ENCODE data around the gene PDE4D. TPM values are rescaled to one million over a fixed set of nuclear protein-coding genes. Genes with fewer than 3 reads are reported as not detected.
"Not testable (repeated sequence)": the region's sequence is repeated elsewhere in the genome, so short reads cannot be mapped to it uniquely, and the experiment has no call there.

Gene PDE4D
- polyA plus RNA-seq, 6 donors from 2014 or later, result 4.1 to 20.0 (median 12.9) TPM

DNA sequence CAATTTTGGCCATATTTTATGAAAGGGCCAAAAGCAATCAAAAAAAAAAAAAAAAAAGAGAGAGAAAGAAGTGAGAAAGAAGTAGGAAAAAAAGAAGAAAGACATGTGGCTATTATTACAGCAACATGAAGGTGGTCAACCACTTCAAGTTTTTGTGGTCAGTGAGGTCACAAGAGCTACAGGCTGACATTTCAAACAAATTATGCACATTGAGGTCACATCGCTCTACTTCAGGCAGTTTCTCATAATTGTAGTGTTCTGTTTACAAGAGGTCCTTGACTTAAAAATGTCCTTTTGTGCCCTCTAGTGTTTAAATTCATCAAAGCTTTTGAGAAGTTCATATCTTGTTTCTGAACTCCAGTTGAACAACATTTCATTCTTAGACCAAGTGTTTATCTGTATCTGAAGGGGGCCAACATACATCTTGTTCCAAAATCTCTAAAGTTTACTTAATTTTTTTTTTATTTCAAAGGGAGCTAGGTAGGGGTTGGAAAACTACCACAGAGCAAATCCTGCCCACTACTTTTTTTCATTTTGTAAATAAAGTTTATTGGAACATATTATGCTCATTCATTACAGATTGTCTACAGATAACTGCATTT is 513.1 kb downstream of the PDE4D start:
- H3K27ac Mint-ChIP-seq, result peak overlapping the region in 2 of 6 donors; percentile 17 to 31
- DNase-seq (peak; percentile 20), ATAC-seq (ENCODE audit: low read depth in 2 of 2) (peak; percentile 58 to 79)
- peaks cover 0 to 3% (median 0%) of the 10 kb centered on the region in 3 donors for H3K4me1 Mint-ChIP-seq
- H3K4me3 Mint-ChIP-seq, result no peak overlapping the region
- peaks cover 0 to 4% (median 0%) of the 10 kb centered on the region in 3 donors for H3K27me3 Mint-ChIP-seq
- peaks cover 3 to 22% (median 12%) of the 10 kb centered on the region in 7 donors for H3K9me3 Mint-ChIP-seq
- peaks cover 8 to 10% of the 10 kb centered on the region in 2 donors for H3K36me3 Mint-ChIP-seq

DNA sequence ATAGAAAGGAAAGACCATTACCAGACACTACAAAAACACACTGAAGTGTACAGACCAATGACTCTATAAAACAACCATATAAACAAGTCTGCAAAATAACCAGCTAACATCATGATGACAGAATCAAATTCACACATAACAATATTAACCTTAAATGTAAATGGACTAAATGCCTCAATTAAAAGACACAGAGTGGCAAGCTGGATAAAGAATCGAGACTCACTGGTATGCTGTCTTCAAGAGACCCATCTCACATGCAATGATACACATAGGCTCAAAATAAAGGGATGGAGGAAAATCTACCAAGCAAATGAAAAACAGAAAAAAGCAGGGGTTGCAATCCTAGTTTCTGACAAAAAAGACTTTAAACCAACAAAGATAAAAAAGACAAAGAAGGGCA is 519.5 kb downstream of the PDE4D start:
- H3K4me3 Mint-ChIP-seq, result not testable (repeated sequence)
- peaks cover 23 to 38% of the 10 kb centered on the region in 2 donors for H3K36me3 Mint-ChIP-seq

DNA sequence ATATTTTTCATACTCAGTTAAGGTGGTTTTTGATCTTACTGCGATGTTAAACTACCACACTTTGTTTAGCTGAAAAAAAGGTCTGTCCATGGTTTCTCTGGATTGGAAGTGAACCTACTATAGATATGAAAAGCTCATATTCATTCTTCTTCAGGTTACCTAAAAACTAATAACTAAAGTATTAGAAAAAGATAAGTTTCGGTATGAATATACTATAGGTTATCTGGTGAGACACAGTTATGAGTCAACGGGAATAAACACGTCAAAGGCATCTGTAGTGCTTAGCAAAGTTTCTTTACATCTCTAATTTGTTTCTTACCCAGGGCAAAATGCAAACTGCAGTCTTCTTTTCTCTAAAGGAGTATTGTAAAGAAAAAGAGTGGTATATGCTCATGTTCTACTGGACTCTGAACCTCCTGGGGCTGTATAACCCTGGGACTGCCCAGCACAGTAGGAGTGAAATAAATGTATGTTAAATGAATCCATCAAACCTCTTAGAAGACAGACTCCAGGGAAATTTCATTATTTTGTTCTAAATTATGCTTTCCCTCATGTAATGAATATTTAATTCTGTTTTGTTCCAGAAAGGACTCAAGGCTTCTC is 521.9 kb downstream of the PDE4D start:
- Mint-ChIP-seq H3K9me3 (peaks cover 3 to 39% (median 30%) of the 10 kb centered on the region in 7 donors), H3K27ac (no peak overlapping the region), H3K36me3 (peaks cover 23 to 38% of the 10 kb centered on the region in 2 donors), H3K27me3 (peaks cover 0 to 11% (median 0%) of the 10 kb centered on the region in 3 donors), H3K4me1 (no peaks in the 10 kb centered on the region), H3K4me3 (no peak overlapping the region)
- ATAC-seq (ENCODE audit: low read depth in 2 of 2) (no peak), DNase-seq (no peak)

More for the DNA sequence above, 519.5 kb downstream of the PDE4D start:
- peaks cover 0 to 11% (median 0%) of the 10 kb centered on the region in 3 donors for H3K27me3 Mint-ChIP-seq
- H3K27ac Mint-ChIP-seq, result peak overlapping the region in 1 of 6 donors; percentile 10
- not testable (repeated sequence) for ATAC-seq (ENCODE audit: low read depth in 2 of 2); DNase-seq; H3K4me1 Mint-ChIP-seq
- peaks cover 3 to 49% (median 30%) of the 10 kb centered on the region in 7 donors for H3K9me3 Mint-ChIP-seq

DNA sequence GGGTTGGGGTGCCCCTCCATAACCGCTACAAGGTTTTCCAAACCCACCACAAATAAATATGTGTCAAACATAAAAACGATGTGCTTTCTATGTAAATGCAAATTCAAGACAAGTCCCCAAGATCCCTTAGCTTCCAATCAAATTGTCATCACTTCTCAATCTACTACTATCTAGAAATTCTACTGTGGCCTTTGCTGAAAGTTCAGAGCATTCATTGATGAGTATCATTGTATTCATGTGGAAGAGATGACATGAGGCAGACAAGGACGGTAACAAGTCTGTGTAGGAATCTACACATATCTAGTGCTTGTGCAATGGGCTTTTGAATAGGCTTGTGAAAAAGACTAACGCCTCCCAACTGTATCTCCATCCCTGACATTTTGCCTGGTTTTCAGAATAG is 524.6 kb downstream of the PDE4D start:
- no peak overlapping the region for H3K4me3 Mint-ChIP-seq
- no peak for DNase-seq
- H3K27me3 Mint-ChIP-seq, result peaks cover 0 to 10% (median 0%) of the 10 kb centered on the region in 3 donors
- H3K4me1 Mint-ChIP-seq, result no peaks in the 10 kb centered on the region
- H3K36me3 Mint-ChIP-seq, result peaks cover 9 to 13% of the 10 kb centered on the region in 2 donors
- peaks cover 0 to 12% (median 11%) of the 10 kb centered on the region in 7 donors for H3K9me3 Mint-ChIP-seq
- H3K27ac Mint-ChIP-seq, result no peak overlapping the region
- ATAC-seq (ENCODE audit: low read depth in 2 of 2), result no peak

DNA sequence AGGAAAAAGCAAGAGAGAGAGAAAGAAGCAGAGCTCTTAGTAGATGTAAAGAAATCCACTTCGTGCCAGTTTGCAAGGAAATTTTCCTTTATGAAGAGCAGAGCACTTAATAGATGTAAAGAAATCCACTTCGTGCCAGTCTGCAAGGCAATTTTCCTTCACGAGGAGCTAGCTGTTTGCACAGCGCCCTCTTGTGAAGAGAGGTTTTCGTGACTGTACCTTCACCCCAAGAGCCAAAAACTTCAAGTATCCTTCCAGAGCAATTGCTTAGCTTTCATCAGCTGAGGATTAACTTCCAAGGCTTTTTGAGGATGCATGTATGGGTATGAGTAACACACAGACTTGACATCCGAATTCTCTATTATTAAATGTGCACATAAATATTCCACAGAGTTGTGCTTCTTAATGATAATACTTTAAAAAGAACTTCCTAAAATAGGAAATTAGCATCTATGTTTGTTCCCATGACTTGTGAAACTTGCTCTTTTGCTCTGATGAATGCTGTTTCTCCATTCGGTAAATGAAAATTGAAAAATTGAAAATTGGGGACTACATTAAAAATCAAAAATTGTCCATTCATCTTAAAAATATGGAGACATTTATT is 525.6 kb downstream of the PDE4D start:
- no peak overlapping the region for H3K4me3 Mint-ChIP-seq
- H3K27ac Mint-ChIP-seq, result no peak overlapping the region
- peaks cover 0 to 10% (median 0%) of the 10 kb centered on the region in 3 donors for H3K27me3 Mint-ChIP-seq
- DNase-seq (peak; percentile 9), ATAC-seq (ENCODE audit: low read depth in 2 of 2) (no peak)
- H3K9me3 Mint-ChIP-seq, result peaks cover 0 to 5% (median under 1%) of the 10 kb centered on the region in 7 donors
- peaks cover 2 to 4% of the 10 kb centered on the region in 2 donors for H3K36me3 Mint-ChIP-seq
- H3K4me1 Mint-ChIP-seq, result no peaks in the 10 kb centered on the region

DNA sequence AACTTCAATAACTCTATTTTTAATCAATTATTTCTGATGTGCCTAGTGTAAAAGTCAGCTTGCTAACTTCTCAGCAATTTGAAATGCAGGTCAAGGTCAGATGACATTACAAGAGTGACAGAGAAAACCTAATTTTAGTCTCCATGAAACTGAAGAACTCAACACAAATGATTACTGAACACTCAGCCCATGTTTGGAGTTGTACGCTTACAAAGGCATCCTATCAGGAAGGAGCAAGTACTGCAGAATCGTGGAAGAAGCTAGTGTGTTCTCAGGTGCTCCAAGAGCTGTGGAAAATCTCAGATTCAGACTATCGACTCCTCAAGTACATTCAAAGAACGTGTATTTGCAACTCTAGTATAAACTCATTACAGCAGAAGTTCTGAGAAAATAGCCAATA is 526.7 kb downstream of the PDE4D start:
- no peaks in the 10 kb centered on the region for H3K9me3 Mint-ChIP-seq
- ATAC-seq (ENCODE audit: low read depth in 2 of 2) (no peak), DNase-seq (no peak)
- no peak overlapping the region for H3K27ac Mint-ChIP-seq
- H3K4me3 Mint-ChIP-seq, result no peak overlapping the region
- H3K27me3 Mint-ChIP-seq, result peaks cover 0 to 10% (median 0%) of the 10 kb centered on the region in 3 donors
- peaks cover 0 to 4% of the 10 kb centered on the region in 2 donors for H3K36me3 Mint-ChIP-seq
- no peaks in the 10 kb centered on the region for H3K4me1 Mint-ChIP-seq

DNA sequence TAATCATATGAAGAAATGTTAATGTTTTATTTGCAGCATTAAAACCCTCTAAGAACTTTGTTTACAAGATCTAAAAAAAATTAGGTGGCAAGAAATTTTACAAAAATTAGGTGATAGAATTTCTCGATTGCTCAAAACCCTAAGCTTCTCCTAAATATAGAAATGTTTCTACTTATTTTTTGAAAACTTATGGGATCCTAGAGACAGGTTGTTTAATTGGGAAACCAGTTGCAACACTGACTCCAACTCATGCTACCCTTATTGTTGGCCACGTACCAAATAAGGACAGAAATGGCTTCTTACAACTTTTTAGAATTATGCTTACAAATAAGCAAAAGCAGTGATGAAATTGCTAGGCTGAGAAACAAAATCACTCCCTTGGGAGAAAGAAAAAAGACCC is 531.1 kb downstream of the PDE4D start:
- Mint-ChIP-seq H3K9me3 (no peaks in the 10 kb centered on the region), H3K4me3 (no peak overlapping the region), H3K27ac (no peak overlapping the region), H3K4me1 (peaks cover 0 to 3% (median 2%) of the 10 kb centered on the region in 3 donors), H3K36me3 (peaks cover 0 to 4% of the 10 kb centered on the region in 2 donors), H3K27me3 (peaks cover 0 to 4% (median 0%) of the 10 kb centered on the region in 3 donors)
- ATAC-seq (ENCODE audit: low read depth in 2 of 2) (no peak), DNase-seq (no peak)

DNA sequence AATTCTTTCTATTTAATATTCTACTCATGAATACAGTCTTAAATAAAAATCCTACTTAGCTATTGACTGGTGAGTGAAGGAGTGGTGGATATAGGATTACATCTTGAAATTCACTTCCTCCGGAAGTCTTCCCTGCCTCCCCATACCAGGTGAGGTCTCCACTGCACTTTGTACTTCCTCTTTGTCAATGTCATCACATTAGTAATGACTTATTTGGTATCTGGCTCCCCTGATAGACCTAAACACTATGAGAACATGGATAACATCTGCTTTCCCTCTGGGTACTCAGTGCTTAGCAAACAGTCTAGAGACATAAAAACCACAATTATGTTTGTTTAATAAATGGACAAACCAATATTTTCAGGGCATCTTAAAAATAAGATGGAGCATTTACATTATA is 532.1 kb downstream of the PDE4D start:
- H3K9me3 Mint-ChIP-seq, result no peaks in the 10 kb centered on the region
- H3K4me1 Mint-ChIP-seq, result peaks cover 0 to 3% (median 2%) of the 10 kb centered on the region in 3 donors
- DNase-seq (no peak), ATAC-seq (ENCODE audit: low read depth in 2 of 2) (no peak)
- H3K4me3 Mint-ChIP-seq, result no peak overlapping the region
- no peak overlapping the region for H3K27ac Mint-ChIP-seq
- peaks cover 0 to 4% of the 10 kb centered on the region in 2 donors for H3K36me3 Mint-ChIP-seq
- peaks cover 0 to 4% (median 0%) of the 10 kb centered on the region in 3 donors for H3K27me3 Mint-ChIP-seq

DNA sequence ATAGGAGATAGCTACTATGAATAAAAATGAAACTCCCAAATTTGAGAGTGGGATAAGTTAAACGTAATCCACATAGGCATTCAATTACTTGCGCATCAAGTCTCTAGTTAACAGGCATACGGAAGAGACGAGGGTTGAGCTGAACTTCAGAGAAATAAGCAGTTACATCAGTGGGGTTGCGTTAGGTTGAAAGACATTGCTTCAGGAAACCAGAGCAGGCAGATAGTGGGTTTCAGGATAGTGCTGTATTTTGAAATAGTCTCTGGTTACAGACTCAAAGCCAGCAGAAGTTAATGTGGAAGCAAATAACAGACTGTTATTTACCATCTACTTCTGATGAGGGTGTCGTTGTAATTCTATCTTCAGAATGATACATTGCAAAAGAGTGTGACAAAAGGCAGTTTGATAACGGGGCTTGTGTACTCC is 533.4 kb downstream of the PDE4D start:
- no peaks in the 10 kb centered on the region for H3K36me3 Mint-ChIP-seq
- peaks cover 0 to 3% (median 2%) of the 10 kb centered on the region in 3 donors for H3K4me1 Mint-ChIP-seq
- H3K4me3 Mint-ChIP-seq, result no peak overlapping the region
- H3K9me3 Mint-ChIP-seq, result no peaks in the 10 kb centered on the region
- ATAC-seq (ENCODE audit: low read depth in 2 of 2) (no peak), DNase-seq (no peak)
- H3K27me3 Mint-ChIP-seq, result peaks cover 0 to 4% (median 0%) of the 10 kb centered on the region in 3 donors
- H3K27ac Mint-ChIP-seq, result no peak overlapping the region

DNA sequence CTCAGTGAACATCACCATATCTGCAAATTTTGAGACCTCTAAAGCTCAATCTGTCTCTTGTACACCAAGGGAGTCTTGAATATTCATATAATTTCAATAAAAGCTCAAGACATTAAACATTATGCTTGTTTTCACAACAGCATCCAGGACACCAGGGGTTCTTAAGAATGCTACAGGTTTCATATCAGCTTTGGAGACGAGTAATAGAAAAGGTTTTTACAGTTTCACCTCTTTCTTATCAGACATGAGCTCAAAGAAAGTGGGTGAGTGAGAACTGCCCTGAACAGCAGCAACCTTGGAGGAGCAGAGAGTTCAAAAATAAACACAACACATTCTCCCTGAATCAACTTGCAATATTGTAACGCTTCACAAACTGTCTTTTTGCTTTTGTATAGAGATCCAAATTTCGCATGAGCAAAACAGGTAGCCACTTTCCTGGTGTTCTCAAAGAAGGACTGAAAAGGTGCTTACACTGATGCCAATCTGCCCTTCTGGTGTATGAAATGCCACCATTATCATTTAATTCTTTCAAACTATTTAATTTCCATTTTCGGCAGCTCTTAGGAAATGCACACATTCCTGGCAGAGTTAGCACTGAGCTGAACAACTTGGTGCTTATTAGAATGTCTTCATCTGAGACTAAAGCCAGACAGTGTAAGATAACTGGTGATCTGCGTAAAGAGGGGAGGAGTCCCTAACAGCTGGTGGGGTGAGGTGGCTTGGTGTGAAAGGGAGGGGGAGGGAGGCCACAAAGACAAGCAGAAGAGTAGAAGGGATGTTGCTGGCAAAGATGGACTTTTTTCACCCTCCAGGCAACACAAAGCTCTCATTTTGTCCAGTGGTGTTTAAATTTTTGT is 535.3 kb downstream of the PDE4D start:
- peak overlapping the region in 1 of 8 donors; percentile 29 for H3K4me3 Mint-ChIP-seq
- no peaks in the 10 kb centered on the region for H3K9me3 Mint-ChIP-seq
- ATAC-seq (ENCODE audit: low read depth in 2 of 2) (no peak), DNase-seq (no peak)
- peaks cover 0 to 3% (median 2%) of the 10 kb centered on the region in 3 donors for H3K4me1 Mint-ChIP-seq
- H3K27ac Mint-ChIP-seq, result no peak overlapping the region
- no peaks in the 10 kb centered on the region for H3K27me3 Mint-ChIP-seq
- no peaks in the 10 kb centered on the region for H3K36me3 Mint-ChIP-seq

DNA sequence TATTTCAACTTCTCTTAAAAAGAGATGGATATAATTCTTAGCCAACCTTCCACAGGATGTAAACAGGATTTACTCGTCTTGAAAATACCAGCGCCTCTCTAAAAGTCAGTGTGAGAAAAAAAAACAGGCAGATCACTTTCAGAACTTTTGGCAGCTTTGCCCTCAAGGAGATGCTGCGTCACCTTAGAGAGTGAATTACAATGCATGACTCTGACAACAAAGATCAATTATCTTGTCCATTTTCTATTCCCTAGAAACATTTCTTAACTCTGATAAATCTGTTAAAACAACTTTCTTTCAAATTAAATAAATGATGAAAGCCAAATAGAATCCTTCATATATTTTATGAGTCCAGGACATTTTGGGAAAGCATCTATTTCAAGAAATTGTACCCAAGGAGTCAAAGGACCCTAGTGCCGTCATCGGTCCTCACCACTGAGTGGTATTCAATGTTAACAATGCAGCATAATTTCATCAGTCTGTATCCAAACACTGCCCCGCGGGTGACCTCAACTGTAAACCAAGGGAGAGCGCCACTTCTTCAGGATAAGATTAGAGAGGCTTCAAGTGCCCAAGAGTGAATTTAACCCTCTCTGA is 536.0 kb downstream of the PDE4D start:
- Mint-ChIP-seq H3K4me1 (peaks cover 0 to 3% (median 2%) of the 10 kb centered on the region in 3 donors), H3K27me3 (no peaks in the 10 kb centered on the region), H3K27ac (no peak overlapping the region), H3K4me3 (no peak overlapping the region), H3K9me3 (no peaks in the 10 kb centered on the region), H3K36me3 (no peaks in the 10 kb centered on the region)
- ATAC-seq (ENCODE audit: low read depth in 2 of 2) (no peak), DNase-seq (no peak)

DNA sequence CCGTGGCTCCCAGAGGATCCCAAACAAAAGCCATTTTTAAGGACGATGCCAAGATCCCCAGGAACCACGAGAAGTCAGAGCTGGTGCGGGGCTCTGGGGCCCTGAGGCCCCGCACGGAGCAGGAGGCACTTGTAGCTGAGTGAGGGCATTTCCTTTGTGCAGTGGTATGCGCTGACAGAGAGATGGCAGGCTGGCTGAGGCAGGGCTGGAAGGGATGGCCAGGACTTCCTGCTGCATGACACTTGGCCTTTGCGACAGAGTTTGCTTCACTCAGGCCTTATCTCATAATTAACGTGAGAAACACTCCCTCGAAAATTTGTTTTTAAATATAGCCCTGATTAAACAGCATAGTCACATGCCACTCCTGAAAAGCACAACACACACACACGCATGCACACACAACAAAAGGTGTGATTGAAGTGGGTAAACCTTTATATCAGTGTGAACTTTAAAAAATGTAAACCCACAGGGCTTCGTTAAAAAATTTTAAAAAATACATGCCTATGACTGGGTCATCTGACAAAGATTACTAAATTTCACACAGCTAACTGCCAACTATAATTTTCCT is 536.6 kb downstream of the PDE4D start:
- H3K4me3 Mint-ChIP-seq, result no peak overlapping the region
- H3K9me3 Mint-ChIP-seq, result no peaks in the 10 kb centered on the region
- DNase-seq (no peak), ATAC-seq (ENCODE audit: low read depth in 2 of 2) (no peak)
- no peak overlapping the region for H3K27ac Mint-ChIP-seq
- H3K36me3 Mint-ChIP-seq, result no peaks in the 10 kb centered on the region
- no peaks in the 10 kb centered on the region for H3K27me3 Mint-ChIP-seq
- peaks cover 0 to 3% (median 2%) of the 10 kb centered on the region in 3 donors for H3K4me1 Mint-ChIP-seq

Measured in naive B cell (primary cell).